ENCODE measurements around the gene ATP5PB. TPM values are rescaled to one million over a fixed set of nuclear protein-coding genes. Genes with fewer than 3 reads are reported as not detected.

ATP5PB gene
- total and polyA plus RNA-seq, 3 experiments from 2014 or later, result 351 to 455 (median 360) TPM

- Histone ChIP-seq H3K9me3 (ENCODE audit: low read length) (no peaks in the 10 kb centered on the region), H3K27ac (ENCODE audit: low read depth, low read length) (no peak overlapping the region), H3K27me3 (ENCODE audit: insufficient read depth, low read length, poor library complexity, severe bottlenecking) (no peaks in the 10 kb centered on the region), H3K36me3 (ENCODE audit: insufficient read depth, low read length) (no peaks in the 10 kb centered on the region), H3K4me1 (ENCODE audit: insufficient read depth, low read length) (no peaks in the 10 kb centered on the region), H3K4me3 (ENCODE audit: low read length) (no peak overlapping the region)
- Mint-ChIP-seq H3K4me1 (peaks cover 0 to 11% (median 6%) of the 10 kb centered on the region in 3 donors), H3K27me3 (no peaks in the 10 kb centered on the region), H3K9me3 (no peaks in the 10 kb centered on the region), H3K27ac (no peak overlapping the region), H3K4me3 (no peak overlapping the region), H3K36me3 (no peaks in the 10 kb centered on the region)
- ChIA-PET CTCF (no interaction called here), POLR2A (no interaction called here)
- DNase-seq, result no peak
Measured at GRCh38 chr1:111487133-111487532, 37.9 kb downstream of the ATP5PB start.

GRCh38 chr1:111488669-111489068 lies 39.4 kb downstream of the ATP5PB start:
- Mint-ChIP-seq H3K36me3 (no peaks in the 10 kb centered on the region), H3K4me1 (peaks cover 0 to 5% (median under 1%) of the 10 kb centered on the region in 3 donors), H3K9me3 (no peaks in the 10 kb centered on the region), H3K4me3 (no peak overlapping the region), H3K27ac (no peak overlapping the region), H3K27me3 (no peaks in the 10 kb centered on the region)
- H3K27ac ChIP-seq (ENCODE audit: low read depth, low read length), result no peak overlapping the region
- no peaks in the 10 kb centered on the region for H3K4me1 ChIP-seq (ENCODE audit: insufficient read depth, low read length)
- POLR2A ChIA-PET, result no interaction called here
- H3K9me3 ChIP-seq (ENCODE audit: low read length), result no peaks in the 10 kb centered on the region
- H3K4me3 ChIP-seq (ENCODE audit: low read length), result no peak overlapping the region
- no peaks in the 10 kb centered on the region for H3K36me3 ChIP-seq (ENCODE audit: insufficient read depth, low read length)
- CTCF ChIA-PET, result interaction anchor here (1.1 kb wide), 1 partner anchor 20 kb away, joined by 3 read pairs; no protein-coding TSS in a partner anchor
- H3K27me3 ChIP-seq (ENCODE audit: insufficient read depth, low read length, poor library complexity, severe bottlenecking), result no peaks in the 10 kb centered on the region
- DNase-seq, result no peak

- no peaks in the 10 kb centered on the region for H3K27me3 Mint-ChIP-seq
- H3K4me3 Mint-ChIP-seq, result no peak overlapping the region
- no peaks in the 10 kb centered on the region for H3K9me3 ChIP-seq (ENCODE audit: low read length)
- no peak overlapping the region for H3K27ac ChIP-seq (ENCODE audit: low read depth, low read length)
- no peaks in the 10 kb centered on the region for H3K4me1 ChIP-seq (ENCODE audit: insufficient read depth, low read length)
- no peaks in the 10 kb centered on the region for H3K36me3 Mint-ChIP-seq
- H3K27ac Mint-ChIP-seq, result no peak overlapping the region
- ChIA-PET POLR2A (no interaction called here), CTCF (interaction anchor here (1.1 to 1.2 kb wide), 2 partner anchors 18 to 19 kb away, joined by 3 to 4 read pairs; no protein-coding TSS in a partner anchor)
- no peaks in the 10 kb centered on the region for H3K27me3 ChIP-seq (ENCODE audit: insufficient read depth, low read length, poor library complexity, severe bottlenecking)
- DNase-seq, result no peak
- H3K36me3 ChIP-seq (ENCODE audit: insufficient read depth, low read length), result no peaks in the 10 kb centered on the region
- no peaks in the 10 kb centered on the region for H3K9me3 Mint-ChIP-seq
- H3K4me1 Mint-ChIP-seq, result no peaks in the 10 kb centered on the region
- H3K4me3 ChIP-seq (ENCODE audit: low read length), result no peak overlapping the region
Measured at GRCh38 chr1:111489604-111490003, 40.3 kb downstream of the ATP5PB start.

- Histone ChIP-seq H3K36me3 (ENCODE audit: insufficient read depth, low read length) (no peaks in the 10 kb centered on the region), H3K27ac (ENCODE audit: low read depth, low read length) (no peak overlapping the region), H3K27me3 (ENCODE audit: insufficient read depth, low read length, poor library complexity, severe bottlenecking) (no peaks in the 10 kb centered on the region), H3K4me1 (ENCODE audit: insufficient read depth, low read length) (no peaks in the 10 kb centered on the region), H3K4me3 (ENCODE audit: low read length) (no peak overlapping the region), H3K9me3 (ENCODE audit: low read length) (no peaks in the 10 kb centered on the region)
- Mint-ChIP-seq H3K4me3 (no peak overlapping the region), H3K27me3 (no peaks in the 10 kb centered on the region), H3K27ac (no peak overlapping the region), H3K9me3 (no peaks in the 10 kb centered on the region), H3K4me1 (no peaks in the 10 kb centered on the region), H3K36me3 (no peaks in the 10 kb centered on the region)
- ChIA-PET CTCF (interaction anchor here (0.8 to 1.2 kb wide), 3 partner anchors 9 to 18 kb away, joined by 3 to 4 read pairs (median 3); no protein-coding TSS in a partner anchor), POLR2A (no interaction called here)
- no peak for DNase-seq
Measured at GRCh38 chr1:111490220-111490619, 41.0 kb downstream of the ATP5PB start.

- no peak overlapping the region for H3K27ac ChIP-seq (ENCODE audit: low read depth, low read length)
- no peaks in the 10 kb centered on the region for H3K4me1 Mint-ChIP-seq
- ChIA-PET CTCF (interaction anchor here (1.0 kb wide), 1 partner anchor 10 kb away, joined by 3 read pairs; no protein-coding TSS in a partner anchor), POLR2A (no interaction called here)
- peaks cover 0 to 4% (median 0%) of the 10 kb centered on the region in 3 donors for H3K36me3 Mint-ChIP-seq
- no peaks in the 10 kb centered on the region for H3K36me3 ChIP-seq (ENCODE audit: insufficient read depth, low read length)
- no peak overlapping the region for H3K4me3 ChIP-seq (ENCODE audit: low read length)
- no peaks in the 10 kb centered on the region for H3K4me1 ChIP-seq (ENCODE audit: insufficient read depth, low read length)
- H3K4me3 Mint-ChIP-seq, result no peak overlapping the region
- no peaks in the 10 kb centered on the region for H3K27me3 Mint-ChIP-seq
- H3K9me3 Mint-ChIP-seq, result peaks cover 0 to 4% (median 0%) of the 10 kb centered on the region in 5 donors
- H3K27me3 ChIP-seq (ENCODE audit: insufficient read depth, low read length, poor library complexity, severe bottlenecking), result no peaks in the 10 kb centered on the region
- no peak overlapping the region for H3K27ac Mint-ChIP-seq
- DNase-seq, result no peak
- H3K9me3 ChIP-seq (ENCODE audit: low read length), result no peaks in the 10 kb centered on the region
Measured at GRCh38 chr1:111491070-111491469, 41.8 kb downstream of the ATP5PB start.

GRCh38 chr1:111496398-111496797 lies 47.1 kb downstream of the ATP5PB start:
- no peaks in the 10 kb centered on the region for H3K27me3 ChIP-seq (ENCODE audit: insufficient read depth, low read length, poor library complexity, severe bottlenecking)
- H3K4me3 ChIP-seq (ENCODE audit: low read length), result no peak overlapping the region
- ChIA-PET POLR2A (no interaction called here), CTCF (interaction anchor here (1.1 to 3.9 kb wide), 4 partner anchors 11 to 273 kb away, joined by 3 to 27 read pairs (median 4); no protein-coding TSS in a partner anchor)
- H3K9me3 Mint-ChIP-seq, result peaks cover 0 to 9% (median 5%) of the 10 kb centered on the region in 5 donors
- peaks cover 0 to 14% (median 4%) of the 10 kb centered on the region in 3 donors for H3K36me3 Mint-ChIP-seq
- H3K27ac Mint-ChIP-seq, result no peak overlapping the region
- H3K9me3 ChIP-seq (ENCODE audit: low read length), result peaks cover 5% of the 10 kb centered on the region
- peaks cover 2 to 12% (median 6%) of the 10 kb centered on the region in 3 donors for H3K4me1 Mint-ChIP-seq
- no peak for DNase-seq
- no peak overlapping the region for H3K4me3 Mint-ChIP-seq
- H3K27ac ChIP-seq (ENCODE audit: low read depth, low read length), result no peak overlapping the region
- H3K27me3 Mint-ChIP-seq, result no peaks in the 10 kb centered on the region
- H3K4me1 ChIP-seq (ENCODE audit: insufficient read depth, low read length), result no peaks in the 10 kb centered on the region
- no peaks in the 10 kb centered on the region for H3K36me3 ChIP-seq (ENCODE audit: insufficient read depth, low read length)

- Mint-ChIP-seq H3K9me3 (peaks cover 0 to 9% (median 5%) of the 10 kb centered on the region in 5 donors), H3K4me3 (no peak overlapping the region), H3K36me3 (peaks cover 0 to 14% (median 4%) of the 10 kb centered on the region in 3 donors), H3K4me1 (peaks cover 3 to 18% (median 9%) of the 10 kb centered on the region in 3 donors), H3K27me3 (no peaks in the 10 kb centered on the region), H3K27ac (no peak overlapping the region)
- H3K4me3 ChIP-seq (ENCODE audit: low read length), result no peak overlapping the region
- CTCF ChIA-PET, result interaction anchor here (1.1 to 3.9 kb wide), 3 partner anchors 10 to 21 kb away, joined by 3 to 27 read pairs (median 3); no protein-coding TSS in a partner anchor
- peaks cover 5% of the 10 kb centered on the region for H3K9me3 ChIP-seq (ENCODE audit: low read length)
- no peak overlapping the region for H3K27ac ChIP-seq (ENCODE audit: low read depth, low read length)
- POLR2A ChIA-PET, result no interaction called here
- H3K27me3 ChIP-seq (ENCODE audit: insufficient read depth, low read length, poor library complexity, severe bottlenecking), result no peaks in the 10 kb centered on the region
- no peaks in the 10 kb centered on the region for H3K36me3 ChIP-seq (ENCODE audit: insufficient read depth, low read length)
- no peak for DNase-seq
- peaks cover 2% of the 10 kb centered on the region for H3K4me1 ChIP-seq (ENCODE audit: insufficient read depth, low read length)
Measured at GRCh38 chr1:111497592-111497991, 48.3 kb downstream of the ATP5PB start.

GRCh38 chr1:111499026-111499785 lies 49.9 kb downstream of the ATP5PB start:
- Histone ChIP-seq H3K36me3 (ENCODE audit: insufficient read depth, low read length) (no peaks in the 10 kb centered on the region), H3K27me3 (ENCODE audit: insufficient read depth, low read length, poor library complexity, severe bottlenecking) (no peaks in the 10 kb centered on the region), H3K27ac (ENCODE audit: low read depth, low read length) (no peak overlapping the region), H3K9me3 (ENCODE audit: low read length) (peaks cover 5% of the 10 kb centered on the region), H3K4me1 (ENCODE audit: insufficient read depth, low read length) (peaks cover 18% of the 10 kb centered on the region), H3K4me3 (ENCODE audit: low read length) (no peak overlapping the region)
- CTCF ChIA-PET, result interaction anchor here (0.8 to 3.9 kb wide), 5 partner anchors 9 to 84 kb away, joined by 3 to 27 read pairs (median 3); no protein-coding TSS in a partner anchor
- H3K36me3 Mint-ChIP-seq, result peaks cover 0 to 14% (median 4%) of the 10 kb centered on the region in 3 donors
- H3K27me3 Mint-ChIP-seq, result no peaks in the 10 kb centered on the region
- peaks cover 19 to 35% (median 26%) of the 10 kb centered on the region in 3 donors for H3K4me1 Mint-ChIP-seq
- DNase-seq, result no peak
- no peak overlapping the region for H3K4me3 Mint-ChIP-seq
- peaks cover 0 to 9% (median 5%) of the 10 kb centered on the region in 5 donors for H3K9me3 Mint-ChIP-seq
- H3K27ac Mint-ChIP-seq, result no peak overlapping the region
- POLR2A ChIA-PET, result interaction anchor here (0.6 to 1.6 kb wide), 2 partner anchors 8 to 28 kb away, joined by 4 to 7 read pairs; no protein-coding TSS in a partner anchor
